ENCODE measurements around the gene RNF5. TPM values are rescaled to one million over a fixed set of nuclear protein-coding genes. Genes with fewer than 3 reads are reported as not detected.

Gene RNF5
- total and polyA plus RNA-seq, 9 of the 15 experiments (the other 6 are each of a cell fraction or from before 2014, with no cell fraction given), result 62.2 to 245 (median 129) TPM

DNA sequence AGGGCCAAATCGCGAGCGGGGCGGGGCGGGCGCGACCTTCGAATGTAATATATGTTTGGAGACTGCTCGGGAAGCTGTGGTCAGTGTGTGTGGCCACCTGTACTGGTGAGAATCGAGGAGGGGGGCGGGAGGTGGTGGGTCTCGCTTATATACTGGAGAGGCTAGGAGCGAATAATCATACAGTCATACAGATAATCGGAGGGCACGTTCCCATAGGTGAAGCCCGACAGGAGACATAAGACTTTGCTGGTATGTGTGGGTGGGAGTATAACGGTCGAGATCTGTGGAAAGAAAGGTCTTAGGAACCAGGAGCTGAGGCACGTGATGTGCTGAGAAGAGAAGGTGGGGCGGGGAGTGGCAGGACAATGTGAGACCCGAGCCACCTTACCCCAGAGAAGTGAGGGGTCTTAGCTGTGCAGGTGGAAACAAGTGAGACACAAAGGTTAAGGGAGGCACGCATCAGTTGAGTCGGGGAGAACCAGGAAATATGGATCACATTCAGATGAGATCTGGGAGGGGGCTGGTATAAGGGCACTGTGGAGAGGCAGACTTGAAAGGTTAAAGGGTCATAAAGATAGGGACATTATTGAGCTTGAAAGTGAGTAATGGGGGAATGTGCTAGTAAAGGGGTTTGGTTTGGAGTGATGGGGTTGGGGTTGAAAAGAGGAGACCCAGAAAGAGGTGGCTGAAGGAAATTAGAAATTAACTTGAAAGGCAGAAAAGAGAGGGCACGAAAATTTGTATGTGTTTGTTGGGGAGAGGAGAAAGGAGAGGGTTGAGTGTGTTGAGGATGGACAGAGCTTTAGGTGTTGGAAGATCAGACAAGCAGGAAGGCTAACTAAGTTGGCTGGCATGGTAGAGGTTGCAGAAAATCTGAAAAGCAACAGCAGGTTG lies 589 bp downstream of the RNF5 start (continued):
- no peak; the same call in 1 of the 2 replicates for TF ChIP-seq ZBTB1 (CRISPR knock-in tag; IDR thresholded peaks at IDR 0.05; ENCODE audit: borderline replicate concordance, low read depth)
- TF ChIP-seq RBM39 (optimal IDR thresholded peaks at IDR 0.05; ENCODE audit: low read depth, low read length), result peak; percentile 55
- peak; percentile 55; the same call in 1 of the 2 replicates for TF ChIP-seq HDGF (IDR thresholded peaks at IDR 0.05)
- TF ChIP-seq, protein P1, sequence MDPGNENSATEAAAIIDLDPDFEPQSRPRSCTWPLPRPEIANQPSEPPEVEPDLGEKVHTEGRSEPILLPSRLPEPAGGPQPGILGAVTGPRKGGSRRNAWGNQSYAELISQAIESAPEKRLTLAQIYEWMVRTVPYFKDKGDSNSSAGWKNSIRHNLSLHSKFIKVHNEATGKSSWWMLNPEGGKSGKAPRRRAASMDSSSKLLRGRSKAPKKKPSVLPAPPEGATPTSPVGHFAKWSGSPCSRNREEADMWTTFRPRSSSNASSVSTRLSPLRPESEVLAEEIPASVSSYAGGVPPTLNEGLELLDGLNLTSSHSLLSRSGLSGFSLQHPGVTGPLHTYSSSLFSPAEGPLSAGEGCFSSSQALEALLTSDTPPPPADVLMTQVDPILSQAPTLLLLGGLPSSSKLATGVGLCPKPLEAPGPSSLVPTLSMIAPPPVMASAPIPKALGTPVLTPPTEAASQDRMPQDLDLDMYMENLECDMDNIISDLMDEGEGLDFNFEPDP (CRISPR knock-in tag; IDR thresholded peaks at IDR 0.05), result no peak
- TF ChIP-seq, protein P2, sequence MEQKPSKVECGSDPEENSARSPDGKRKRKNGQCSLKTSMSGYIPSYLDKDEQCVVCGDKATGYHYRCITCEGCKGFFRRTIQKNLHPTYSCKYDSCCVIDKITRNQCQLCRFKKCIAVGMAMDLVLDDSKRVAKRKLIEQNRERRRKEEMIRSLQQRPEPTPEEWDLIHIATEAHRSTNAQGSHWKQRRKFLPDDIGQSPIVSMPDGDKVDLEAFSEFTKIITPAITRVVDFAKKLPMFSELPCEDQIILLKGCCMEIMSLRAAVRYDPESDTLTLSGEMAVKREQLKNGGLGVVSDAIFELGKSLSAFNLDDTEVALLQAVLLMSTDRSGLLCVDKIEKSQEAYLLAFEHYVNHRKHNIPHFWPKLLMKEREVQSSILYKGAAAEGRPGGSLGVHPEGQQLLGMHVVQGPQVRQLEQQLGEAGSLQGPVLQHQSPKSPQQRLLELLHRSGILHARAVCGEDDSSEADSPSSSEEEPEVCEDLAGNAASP (IDR thresholded peaks at IDR 0.05), result no peak
- TF ChIP-seq ZNF609 (CRISPR knock-in tag; IDR thresholded peaks at IDR 0.05; ENCODE audit: borderline replicate concordance), result no peak
- no peak for TF ChIP-seq CBFA2T2 (conservative IDR thresholded peaks at IDR 0.05)
- no peak for TF ChIP-seq CXXC5 (CRISPR knock-in tag; IDR thresholded peaks at IDR 0.05)
- TF ChIP-seq ZC3H11A (IDR thresholded peaks at IDR 0.05; ENCODE audit: low read depth, low read length), result no peak
- TF ChIP-seq SMARCB1 (IDR thresholded peaks at IDR 0.05; ENCODE audit: insufficient read length, low read depth), result no peak
- TF ChIP-seq MLLT1 (IDR thresholded peaks at IDR 0.05), result peak; percentile 30 to 47; a peak in 3 of 4 replicates
- no peak for TF ChIP-seq STAT5B (CRISPR knock-in tag; IDR thresholded peaks at IDR 0.05)
- TF ChIP-seq ZNF12 (CRISPR knock-in tag; IDR thresholded peaks at IDR 0.05), result 0 out of 2 replicates have a peak, but pooled peaks have one; percentile 60

Measured in K562 (cell line).